Small intestine (tissue), 7 donors: ENCODE results near the gene WNT10A. TPM values are rescaled to one million over a fixed set of nuclear protein-coding genes. Genes with fewer than 3 reads are reported as not detected.

ENCODE experiments used
- DNase-seq, 2 donors: peaks; one replicate each; pipeline versions ENCODE4 v3.0.0 to v3.0.0-alpha.2; 2013
- FAIRE-seq: peaks from 2 replicates; lab custom pipeline; 2012; peaks lifted over from hg19 to GRCh38; lab: Jason Lieb, UNC
- H3K27ac ChIP-seq, 3 donors: one replicate each; pipeline ENCODE4 v1.5.1; 2013; ENCODE audit warnings: low read length in 2 of 3, mild to moderate bottlenecking in 2 of 3, control low read depth in 1 of 3, inconsistent platforms in 1 of 3, low read depth in 1 of 3, moderate library complexity in 1 of 3
- H3K27me3 ChIP-seq, 3 donors: one replicate each; pipeline ENCODE4 v1.6.1; 2013; ENCODE audit warnings: low read length in 3 of 3, inconsistent platforms in 1 of 3; ENCODE audit not compliant: control insufficient read depth in 3 of 3, insufficient read depth in 3 of 3
- H3K36me3 ChIP-seq, 3 donors: one replicate each; pipeline ENCODE4 v1.6.1; 2013; ENCODE audit warnings: low read length in 3 of 3, inconsistent platforms in 1 of 3, low read depth in 1 of 3, mild to moderate bottlenecking in 1 of 3, moderate library complexity in 1 of 3; ENCODE audit not compliant: control insufficient read depth in 3 of 3, insufficient read depth in 2 of 3
- H3K4me1 ChIP-seq, 3 donors: one replicate each; pipeline ENCODE4 v1.6.1; 2013; ENCODE audit warnings: low read length in 2 of 3, inconsistent platforms in 1 of 3, low read depth in 1 of 3, mild to moderate bottlenecking in 1 of 3, moderate library complexity in 1 of 3; ENCODE audit not compliant: control insufficient read depth in 3 of 3, insufficient read depth in 2 of 3
- H3K4me3 ChIP-seq, 3 donors: one replicate each; pipeline ENCODE4 v1.5.1; 2013; ENCODE audit warnings: low read length in 3 of 3, control low read depth in 1 of 3, inconsistent platforms in 1 of 3, low read depth in 1 of 3, mild to moderate bottlenecking in 1 of 3, moderate library complexity in 1 of 3
- H3K9me3 ChIP-seq, 2 donors: one replicate each; pipeline ENCODE4 v1.6.1; 2013; ENCODE audit warnings: low read depth in 1 of 2, low read length in 1 of 2; ENCODE audit not compliant: control insufficient read depth in 2 of 2, insufficient read depth in 1 of 2
- WGBS, 3 donors: extraction: QIAGEN DNeasy Blood & Tissue Kit; methylation state at CpG; one replicate each; pipeline ENCODE4 v1.1.7; 2013; 5-methylcytosine and 5-hydroxymethylcytosine counted together
- polyA plus RNA-seq, 4 donors: library from polyadenylated mRNA; stranded (reverse) in 3 of 4; unstranded in 1 of 4; fragments of 200-250 nt in 3 of 4; fragments of 120-200 nt in 1 of 4; gene quantifications; one replicate each; pipeline versions ENCODE4 v1.2.1 to v1.2.3, GENCODE V29; 2013
- donor health status: healthy with polysubstance abuse.
- donor health status: control.
- donor health status: control.
- donor health status: Bipolar disorder and iron deficiency.
- donor health status: healthy.

Gene WNT10A
- polyA plus RNA-seq, 4 donors: 0.07 to 2.4 (median 0.37) TPM; not detected in 1

DNA sequence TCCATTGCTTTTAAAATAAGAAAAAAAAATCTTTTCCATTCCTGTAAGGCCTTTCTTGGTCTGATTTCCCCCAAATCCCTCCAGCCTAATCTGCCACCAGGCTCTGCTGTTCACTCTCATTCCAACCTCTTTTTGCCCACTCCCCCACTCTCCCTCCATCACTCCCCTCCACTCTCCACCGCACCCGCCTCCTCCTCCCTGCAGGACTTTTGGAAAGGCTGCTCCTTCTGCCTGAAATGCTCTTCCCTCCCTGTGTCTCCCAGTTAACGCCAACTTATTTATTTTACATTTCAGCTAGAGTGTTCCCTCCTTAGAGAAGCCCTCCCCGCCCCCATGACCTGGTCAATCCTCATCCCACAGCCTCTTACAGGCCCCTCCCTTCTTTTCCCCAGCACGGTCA is 25.8 kb upstream of the WNT10A start:
- Histone ChIP-seq H3K4me1 (peaks cover 0 to 3% (median 0%) of the 10 kb centered on the region in 3 donors), H3K36me3 (no peaks in the 10 kb centered on the region), H3K9me3 (no peaks in the 10 kb centered on the region), H3K4me3 (no peak overlapping the region), H3K27ac (no peak overlapping the region), H3K27me3 (peaks cover 5 to 83% (median 34%) of the 10 kb centered on the region in 3 donors)
- FAIRE-seq: no peak
- 37 to 53% (median 47%) methylated on average over 5 of the region's 5 CpGs for WGBS, 3 donors
- no peak for DNase-seq

DNA sequence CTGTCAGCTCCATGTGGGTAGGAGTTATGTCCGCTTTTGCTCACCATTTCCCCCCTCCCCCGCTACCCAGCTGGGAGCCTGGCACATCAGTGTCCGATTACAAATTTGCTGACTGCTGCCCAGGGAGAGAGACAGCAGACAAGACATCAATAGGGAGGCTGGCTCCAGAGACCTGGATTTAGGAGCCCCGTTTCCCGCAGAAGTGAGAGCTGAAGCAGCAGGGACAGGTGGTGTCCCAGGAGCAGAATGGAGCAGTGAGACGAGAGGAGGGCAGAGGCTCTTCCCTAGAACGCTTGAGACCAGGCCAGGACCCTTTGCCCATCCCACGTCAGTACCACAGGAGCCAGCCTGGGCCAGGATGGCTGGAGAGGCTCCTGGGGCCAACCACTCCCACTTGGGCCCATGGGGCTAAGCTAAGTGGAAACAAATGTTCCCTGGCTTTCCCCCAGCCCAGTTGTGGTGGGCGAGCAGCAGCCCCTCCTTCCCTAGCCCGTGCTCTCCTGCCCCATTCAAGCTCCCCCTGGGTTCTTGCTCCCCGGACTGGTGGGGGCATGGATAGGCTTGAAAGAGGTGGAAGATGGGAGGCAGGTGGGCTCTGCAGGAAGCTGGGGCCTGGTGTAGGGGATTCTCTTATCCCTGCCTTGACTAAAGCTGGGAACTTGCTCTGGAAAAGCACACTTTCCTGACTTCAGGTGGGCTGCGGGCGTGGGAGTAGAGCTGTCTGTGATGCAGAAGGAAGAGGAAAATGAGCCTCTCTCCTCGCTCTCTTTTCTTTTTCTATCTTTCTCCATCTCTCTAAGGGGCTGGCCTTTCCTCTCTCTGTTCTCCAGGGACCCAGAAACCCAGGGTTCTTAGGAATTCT is 25.1 kb upstream of the WNT10A start:
- FAIRE-seq: no peak

DNA sequence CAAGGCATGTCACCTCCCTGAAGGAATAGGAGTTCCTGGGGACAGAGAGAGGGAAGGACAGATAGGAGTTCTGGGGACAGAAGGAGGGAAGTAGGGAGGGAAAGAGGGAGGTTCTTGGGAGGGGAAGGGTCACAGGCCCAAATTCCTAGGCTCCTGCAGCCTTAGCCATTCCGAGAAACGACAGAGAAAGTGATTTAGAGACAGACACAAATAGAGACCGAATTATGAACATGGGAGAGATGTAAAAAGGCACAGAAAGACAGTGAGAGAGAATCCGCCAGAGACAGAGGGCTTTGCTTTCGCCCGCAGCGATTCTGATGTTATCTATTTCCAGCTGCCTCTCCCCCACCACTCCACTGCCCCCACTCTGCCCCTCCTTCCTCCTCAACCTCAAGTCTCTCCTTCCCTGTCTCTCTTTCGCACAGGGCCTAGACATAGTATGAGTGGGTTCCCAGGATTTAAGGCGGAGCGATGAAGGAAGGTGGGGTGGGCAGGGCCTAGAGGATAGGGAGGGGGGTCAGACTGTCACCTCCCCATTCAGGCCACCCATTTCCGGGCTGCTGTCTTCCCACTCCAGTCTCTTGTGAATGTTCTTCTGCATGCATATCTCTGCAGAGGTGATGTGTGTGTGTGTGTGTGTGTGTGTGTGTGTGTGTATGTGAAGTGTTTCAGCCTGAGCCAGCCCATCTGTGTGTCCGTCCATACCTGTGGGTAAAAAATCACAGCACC is 24.3 kb upstream of the WNT10A start:
- Histone ChIP-seq H3K27me3 (peaks cover 5 to 88% (median 44%) of the 10 kb centered on the region in 3 donors), H3K9me3 (no peaks in the 10 kb centered on the region), H3K36me3 (no peaks in the 10 kb centered on the region), H3K27ac (no peak overlapping the region), H3K4me1 (peaks cover 0 to 12% (median 3%) of the 10 kb centered on the region in 3 donors), H3K4me3 (no peak overlapping the region)
- 33 to 40% (median 38%) methylated on average over 12 of the region's 12 CpGs for WGBS, 3 donors
- no peak for DNase-seq
- no peak for FAIRE-seq

More for the DNA sequence above, 25.1 kb upstream of the WNT10A start:
- Histone ChIP-seq H3K4me3 (no peak overlapping the region), H3K9me3 (no peaks in the 10 kb centered on the region), H3K4me1 (peaks cover 0 to 10% (median under 1%) of the 10 kb centered on the region in 3 donors), H3K27me3 (peaks cover 5 to 86% (median 41%) of the 10 kb centered on the region in 3 donors), H3K36me3 (no peaks in the 10 kb centered on the region), H3K27ac (no peak overlapping the region)
- DNase-seq: no peak
- 36 to 50% (median 47%) methylated on average over 14 of the region's 14 CpGs for WGBS, 3 donors

DNA sequence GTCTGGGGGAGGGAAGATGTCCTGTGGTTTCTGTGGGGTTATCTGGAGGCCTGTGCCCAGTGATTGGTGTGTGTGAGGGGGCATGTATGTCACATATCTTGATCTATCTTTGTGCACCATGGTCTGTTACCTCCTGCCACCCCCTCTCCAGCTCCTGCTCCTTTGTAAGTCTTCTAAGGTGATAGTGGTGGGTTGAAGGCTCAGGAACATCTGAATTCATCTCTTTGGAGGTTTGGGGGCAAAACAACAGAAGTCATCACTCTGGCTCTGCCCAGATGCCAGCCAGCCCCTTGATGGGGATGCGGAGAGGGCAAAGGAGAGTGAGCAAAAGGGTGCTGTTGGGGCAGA is 23.8 kb upstream of the WNT10A start:
- Histone ChIP-seq H3K27ac (no peak overlapping the region), H3K4me1 (peaks cover 0 to 12% (median 3%) of the 10 kb centered on the region in 3 donors), H3K36me3 (no peaks in the 10 kb centered on the region), H3K9me3 (no peaks in the 10 kb centered on the region), H3K27me3 (peaks cover 5 to 91% (median 47%) of the 10 kb centered on the region in 3 donors), H3K4me3 (no peak overlapping the region)
- 45 to 67% (median 47%) methylated on average over 1 of the region's 1 CpG for WGBS, 3 donors
- DNase-seq: no peak
- FAIRE-seq: no peak

DNA sequence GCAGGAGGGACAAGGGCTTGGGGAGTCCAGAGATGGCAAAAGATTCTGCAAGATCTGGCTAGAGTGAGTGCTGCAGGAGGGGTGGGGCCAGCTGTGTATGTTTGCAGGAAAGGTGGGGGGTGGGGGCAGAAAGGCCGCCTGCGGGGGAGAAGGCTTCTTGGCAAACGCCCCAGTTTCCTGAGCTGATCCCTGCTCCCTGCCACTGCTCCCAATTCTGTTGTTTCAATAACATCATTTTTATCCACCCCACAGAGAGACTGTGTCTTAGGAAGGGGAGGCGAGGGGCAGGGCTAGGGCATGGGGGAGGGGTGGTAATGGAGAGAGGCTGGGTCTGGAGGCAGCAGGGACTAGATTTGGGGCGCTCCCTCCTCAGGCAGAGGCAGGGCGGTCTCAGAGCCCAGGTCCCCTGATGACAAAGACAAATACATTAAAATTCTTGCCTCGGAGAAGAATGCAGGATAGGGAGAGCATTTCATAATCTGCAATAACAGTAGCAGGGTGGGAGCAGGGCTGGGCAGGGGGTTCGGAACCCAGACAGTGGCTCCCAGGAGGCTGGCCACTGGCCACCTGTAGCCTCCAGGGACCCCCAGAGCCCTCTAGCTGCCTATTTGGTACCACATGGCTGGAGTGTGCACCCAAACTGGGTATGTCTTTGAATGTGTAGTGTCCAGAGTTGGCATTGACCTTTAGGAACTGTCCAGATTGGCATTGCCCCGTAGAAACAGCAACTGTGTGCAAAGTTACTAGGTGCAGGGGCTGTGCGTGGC is 23.1 kb upstream of the WNT10A start:
- no peak for DNase-seq
- H3K4me3 ChIP-seq: no peak overlapping the region
- H3K27ac ChIP-seq: no peak overlapping the region
- no peaks in the 10 kb centered on the region for H3K9me3 ChIP-seq
- WGBS, 3 donors: 14 to 17% (median 17%) methylated on average over 10 of the region's 10 CpGs
- H3K27me3 ChIP-seq: peaks cover 5 to 92% (median 47%) of the 10 kb centered on the region in 3 donors
- no peak for FAIRE-seq
- no peaks in the 10 kb centered on the region for H3K36me3 ChIP-seq
- H3K4me1 ChIP-seq: peaks cover 0 to 12% (median 3%) of the 10 kb centered on the region in 3 donors

DNA sequence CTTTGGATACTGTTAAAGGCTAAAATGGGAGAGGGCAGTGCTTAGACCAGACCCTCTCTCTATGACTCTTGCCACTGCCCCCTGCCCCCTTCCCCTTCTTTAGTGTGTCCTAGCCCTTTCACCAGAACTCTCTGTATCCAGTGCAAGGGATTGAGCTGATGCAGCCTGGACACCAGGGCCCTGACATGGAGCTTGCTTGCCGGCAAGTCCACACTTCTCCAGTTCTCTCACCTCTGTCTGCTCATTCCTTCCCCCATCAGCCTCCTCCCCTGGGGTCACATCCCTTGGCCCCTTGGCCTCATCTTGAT is 22.6 kb upstream of the WNT10A start:
- H3K4me1 ChIP-seq: peaks cover 0 to 9% (median 3%) of the 10 kb centered on the region in 3 donors
- 0 to 11% (median 0%) methylated on average over 1 of the region's 1 CpG for WGBS, 3 donors
- H3K27ac ChIP-seq: no peak overlapping the region
- no peak overlapping the region for H3K4me3 ChIP-seq
- FAIRE-seq: no peak
- no peak for DNase-seq
- H3K9me3 ChIP-seq: no peaks in the 10 kb centered on the region
- no peaks in the 10 kb centered on the region for H3K36me3 ChIP-seq
- H3K27me3 ChIP-seq: peaks cover 5 to 92% (median 48%) of the 10 kb centered on the region in 3 donors

DNA sequence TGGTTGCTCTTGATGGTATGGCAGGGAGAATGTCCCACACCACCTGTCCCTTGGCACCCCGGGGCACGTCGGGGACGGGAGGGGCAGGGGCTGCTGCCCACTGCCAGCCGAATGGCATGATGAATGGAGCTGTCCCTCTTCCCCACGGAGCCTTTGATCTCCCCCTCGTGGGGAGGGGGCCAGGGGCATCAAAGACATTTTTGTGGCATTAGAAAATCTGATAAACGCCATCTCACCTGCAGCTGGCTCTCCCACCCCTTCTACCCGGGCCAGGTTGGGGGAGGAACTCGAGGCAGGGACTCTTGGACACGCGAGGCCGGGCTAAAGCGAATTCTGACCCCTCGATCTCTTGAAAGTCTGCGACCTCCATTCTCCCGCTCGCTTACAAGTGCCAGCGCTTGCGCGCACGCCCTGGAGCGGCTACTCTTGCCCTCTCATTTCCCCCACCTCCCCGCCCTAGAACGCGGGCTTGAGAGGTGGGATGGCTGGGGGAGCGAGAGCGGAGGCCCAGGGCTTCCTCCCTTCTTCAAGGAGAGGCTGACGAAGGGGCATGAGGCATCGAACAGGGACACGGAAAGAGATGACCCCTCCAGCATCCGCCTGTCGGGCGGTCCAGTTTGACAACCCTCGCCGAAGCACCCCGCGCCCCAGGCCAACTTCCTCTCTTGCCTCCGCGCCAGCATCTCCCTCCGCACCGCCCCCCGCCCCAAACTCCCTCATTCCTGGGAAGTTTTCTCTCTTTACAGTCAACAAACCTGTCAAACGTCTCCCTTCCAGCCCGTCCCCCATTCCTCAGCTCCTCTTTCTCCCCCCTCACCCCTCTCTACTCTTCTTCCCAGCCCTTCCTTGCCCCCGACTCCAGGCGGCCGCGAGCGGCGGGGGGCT is 21.7 kb upstream of the WNT10A start:
- Histone ChIP-seq H3K27ac (no peak overlapping the region), H3K4me1 (peaks cover 0 to 8% (median 3%) of the 10 kb centered on the region in 3 donors), H3K36me3 (no peaks in the 10 kb centered on the region), H3K9me3 (no peaks in the 10 kb centered on the region), H3K27me3 (peaks cover 5 to 89% (median 45%) of the 10 kb centered on the region in 3 donors), H3K4me3 (peak overlapping the region in 1 of 3 donors; percentile 43)
- no peak for FAIRE-seq
- 3 to 7% (median 4%) methylated on average over 38 to 51 of the region's 51 CpGs for WGBS, 3 donors
- no peak for DNase-seq
